Liver (tissue), 9 donors: ENCODE results near the gene SH3RF3. TPM values are rescaled to one million over a fixed set of nuclear protein-coding genes. Genes with fewer than 3 reads are reported as not detected.

Experiments used
- DNase-seq: peaks from one replicate; pipeline ENCODE4 v3.0.0-alpha.2; 2017; ENCODE audit warnings: low spot score
- H3K27ac ChIP-seq, 2 donors: one replicate each; pipeline ENCODE4 v1.7.0; 2013; ENCODE audit warnings: inconsistent platforms in 2 of 2, low read length in 2 of 2, control low read depth in 1 of 2, low read depth in 1 of 2, mild to moderate bottlenecking in 1 of 2
- H3K27me3 ChIP-seq, 4 donors: one replicate each; pipeline versions ENCODE4 v1.6.1 to v1.7.0; 2013; ENCODE audit warnings: low read length in 3 of 4, inconsistent platforms in 1 of 4, mild to moderate bottlenecking in 1 of 4, moderate library complexity in 1 of 4; ENCODE audit not compliant: control insufficient read depth in 4 of 4, insufficient read depth in 4 of 4
- H3K36me3 ChIP-seq, 4 donors: one replicate each; pipeline versions ENCODE4 v1.6.1 to v1.7.0; 2013; ENCODE audit warnings: low read length in 3 of 4, mild to moderate bottlenecking in 3 of 4, low read depth in 1 of 4, moderate library complexity in 1 of 4; ENCODE audit not compliant: control insufficient read depth in 4 of 4, insufficient read depth in 3 of 4
- H3K4me1 ChIP-seq, 4 donors: one replicate each; pipeline versions ENCODE4 v1.6.1 to v1.7.0; 2013; ENCODE audit warnings: low read length in 3 of 4, mild to moderate bottlenecking in 3 of 4, moderate library complexity in 1 of 4; ENCODE audit not compliant: control insufficient read depth in 4 of 4, insufficient read depth in 4 of 4
- H3K4me3 ChIP-seq, 3 donors: one replicate each; pipeline versions ENCODE4 v1.6.1 to v1.7.0; 2013; ENCODE audit warnings: low read length in 3 of 3, control low read depth in 1 of 3, low read depth in 1 of 3, mild to moderate bottlenecking in 1 of 3
- H3K9ac ChIP-seq, 2 donors: one replicate each; pipeline ENCODE4 v1.7.0; 2013; ENCODE audit warnings: low read length in 2 of 2, mild to moderate bottlenecking in 2 of 2, moderate library complexity in 2 of 2, control low read depth in 1 of 2, low read depth in 1 of 2
- H3K9me3 ChIP-seq, 4 donors: one replicate each; pipeline versions ENCODE4 v1.6.1 to v1.7.0; 2013; ENCODE audit warnings: low read length in 3 of 4; ENCODE audit not compliant: control insufficient read depth in 4 of 4
- EGR1 ChIP-seq, 2 donors: IDR thresholded peaks; 2 replicates each; pipeline ENCODE4 v1.6.1; 2016 to 2018; ENCODE audit warnings: antibody characterized with exemption in 2 of 2, low read depth in 2 of 2
- FOXA1 ChIP-seq: IDR thresholded peaks from 2 replicates; pipeline ENCODE4 v1.6.1; 2016; ENCODE audit warnings: antibody characterized with exemption
- FOXA2 ChIP-seq: IDR thresholded peaks from 2 replicates; pipeline ENCODE4 v1.6.1; 2016; ENCODE audit warnings: antibody characterized with exemption
- GABPA ChIP-seq, 2 donors: IDR thresholded peaks in 1 of 2; conservative IDR thresholded peaks in 1 of 2; 2 replicates each; pipeline ENCODE4 v1.6.1; 2016; ENCODE audit warnings: antibody characterized with exemption in 2 of 2, mild to moderate bottlenecking in 1 of 2, moderate library complexity in 1 of 2
- HNF4A ChIP-seq, 2 donors: conservative IDR thresholded peaks; 2 replicates each; pipeline ENCODE4 v1.6.1; 2016; ENCODE audit warnings: antibody characterized with exemption in 2 of 2, mild to moderate bottlenecking in 2 of 2
- HNF4G ChIP-seq: IDR thresholded peaks from 2 replicates; pipeline ENCODE4 v1.6.1; 2016; ENCODE audit warnings: antibody characterized with exemption
- JUND ChIP-seq, 2 donors: IDR thresholded peaks; 2 replicates each; pipeline ENCODE4 v1.6.1; 2016; ENCODE audit warnings: antibody characterized with exemption in 2 of 2
- NR2F2 ChIP-seq: IDR thresholded peaks from 2 replicates; pipeline ENCODE4 v1.6.1; 2016; ENCODE audit warnings: antibody characterized with exemption
- RAD21 ChIP-seq, 2 donors: IDR thresholded peaks; 2 replicates each; pipeline ENCODE4 v1.6.1; 2016; ENCODE audit warnings: antibody characterized with exemption in 2 of 2, mild to moderate bottlenecking in 2 of 2
- RXRA ChIP-seq, 2 donors: IDR thresholded peaks; 2 replicates each; pipeline ENCODE4 v1.6.1; 2017 to 2018; ENCODE audit warnings: antibody characterized with exemption in 2 of 2, mild to moderate bottlenecking in 1 of 2
- SP1 ChIP-seq: IDR thresholded peaks from 2 replicates; pipeline ENCODE4 v1.6.1; 2018; ENCODE audit warnings: antibody characterized with exemption, mild to moderate bottlenecking
- TAF1 ChIP-seq: conservative IDR thresholded peaks from 2 replicates; pipeline ENCODE4 v1.6.1; 2016; ENCODE audit warnings: antibody characterized with exemption, mild to moderate bottlenecking
- YY1 ChIP-seq: IDR thresholded peaks from 2 replicates; pipeline ENCODE4 v1.6.1; 2016; ENCODE audit warnings: antibody characterized with exemption, mild to moderate bottlenecking
- WGBS: extraction: QIAGEN DNeasy Blood & Tissue Kit; methylation state at CpG from one replicate; pipeline ENCODE4 v1.1.7; 2013; 5-methylcytosine and 5-hydroxymethylcytosine counted together
- polyA plus RNA-seq, 2 donors: library from polyadenylated mRNA; stranded (reverse) in 1 of 2; unstranded in 1 of 2; fragments of 200-250 nt in 1 of 2; fragments of >200 nt in 1 of 2; fragmentation: Nextera tagmentation in 1 of 2; extraction: Ambion mirVana in 1 of 2; gene quantifications; one replicate each; pipeline versions ENCODE4 v1.2.1 to v1.2.3, GENCODE V29; 2013 to 2015
- total RNA-seq, 2 donors: library from RNA; depleted of rRNA; stranded (reverse); fragments of >200 nt; gene quantifications; one replicate each; pipeline ENCODE4 v1.2.3, GENCODE V29; 2014
- TF ChIP-seq, protein P1 (sequence below): fragments of 150-350 bp; IDR thresholded peaks from 2 replicates; pipeline ENCODE4 v1.5.1; 2017; ENCODE audit warnings: improper control_type of control experiment, low read depth, low read length; ENCODE audit not compliant: missing input control
- TF ChIP-seq, protein P2 (sequence below): IDR thresholded peaks from 2 replicates; pipeline ENCODE4 v1.6.1; 2016; ENCODE audit warnings: antibody characterized with exemption
- TF ChIP-seq, protein P3 (sequence below): IDR thresholded peaks from 2 replicates; pipeline ENCODE4 v1.6.1; 2016; ENCODE audit warnings: antibody characterized with exemption, mild to moderate bottlenecking
- TF ChIP-seq, protein P4 (sequence below): IDR thresholded peaks from 2 replicates; pipeline ENCODE4 v1.6.1; 2016; ENCODE audit warnings: antibody characterized with exemption
- TF ChIP-seq, protein P5 (sequence below): IDR thresholded peaks from 2 replicates; pipeline ENCODE4 v1.6.1; 2016; ENCODE audit warnings: antibody characterized with exemption
- donor health status: healthy.
- donor health status: healthy.
- donor health status: healthy.
- donor health status: healthy.
- donor health status: healthy.

Gene SH3RF3
- total and polyA plus RNA-seq, 4 donors: 0.11 to 1.0 (median 0.54) TPM

DNA sequence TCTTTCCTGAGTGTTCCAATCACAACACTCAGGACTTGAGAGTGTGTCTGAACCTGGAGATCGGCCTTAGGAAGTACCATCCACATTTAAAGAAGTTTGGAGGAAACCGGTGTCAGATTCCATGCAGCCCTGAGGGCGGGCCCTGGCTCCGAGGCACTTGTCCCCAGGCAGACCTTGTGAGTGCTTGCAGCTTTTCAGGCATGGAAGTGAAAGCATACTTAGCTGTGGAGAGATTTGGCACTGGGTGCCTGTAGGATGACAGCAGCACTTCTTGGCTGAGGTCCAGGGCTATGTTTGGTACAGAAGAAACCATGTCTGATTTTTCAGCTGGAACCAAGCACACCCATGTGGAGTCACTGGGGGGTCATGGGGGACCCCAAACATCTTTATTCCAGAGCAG, 253.9 kb downstream of the SH3RF3 start:
- no peak for DNase-seq
- no peaks in the 10 kb centered on the region for H3K36me3 ChIP-seq
- no peaks in the 10 kb centered on the region for H3K4me1 ChIP-seq
- TF ChIP-seq NR2F2 (peak; percentile 46), RAD21 (IDR thresholded peaks at IDR 0.05) (peak in 1 of 2 donors; percentile 48)
- TF ChIP-seq, protein P1, sequence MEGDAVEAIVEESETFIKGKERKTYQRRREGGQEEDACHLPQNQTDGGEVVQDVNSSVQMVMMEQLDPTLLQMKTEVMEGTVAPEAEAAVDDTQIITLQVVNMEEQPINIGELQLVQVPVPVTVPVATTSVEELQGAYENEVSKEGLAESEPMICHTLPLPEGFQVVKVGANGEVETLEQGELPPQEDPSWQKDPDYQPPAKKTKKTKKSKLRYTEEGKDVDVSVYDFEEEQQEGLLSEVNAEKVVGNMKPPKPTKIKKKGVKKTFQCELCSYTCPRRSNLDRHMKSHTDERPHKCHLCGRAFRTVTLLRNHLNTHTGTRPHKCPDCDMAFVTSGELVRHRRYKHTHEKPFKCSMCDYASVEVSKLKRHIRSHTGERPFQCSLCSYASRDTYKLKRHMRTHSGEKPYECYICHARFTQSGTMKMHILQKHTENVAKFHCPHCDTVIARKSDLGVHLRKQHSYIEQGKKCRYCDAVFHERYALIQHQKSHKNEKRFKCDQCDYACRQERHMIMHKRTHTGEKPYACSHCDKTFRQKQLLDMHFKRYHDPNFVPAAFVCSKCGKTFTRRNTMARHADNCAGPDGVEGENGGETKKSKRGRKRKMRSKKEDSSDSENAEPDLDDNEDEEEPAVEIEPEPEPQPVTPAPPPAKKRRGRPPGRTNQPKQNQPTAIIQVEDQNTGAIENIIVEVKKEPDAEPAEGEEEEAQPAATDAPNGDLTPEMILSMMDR: no peak
- no peak overlapping the region for H3K9ac ChIP-seq
- 67% methylated on average over 4 of the region's 4 CpGs for WGBS
- no peaks in the 10 kb centered on the region for H3K9me3 ChIP-seq
- no peaks in the 10 kb centered on the region for H3K27me3 ChIP-seq
- H3K27ac ChIP-seq: no peak overlapping the region
- H3K4me3 ChIP-seq: no peak overlapping the region

DNA sequence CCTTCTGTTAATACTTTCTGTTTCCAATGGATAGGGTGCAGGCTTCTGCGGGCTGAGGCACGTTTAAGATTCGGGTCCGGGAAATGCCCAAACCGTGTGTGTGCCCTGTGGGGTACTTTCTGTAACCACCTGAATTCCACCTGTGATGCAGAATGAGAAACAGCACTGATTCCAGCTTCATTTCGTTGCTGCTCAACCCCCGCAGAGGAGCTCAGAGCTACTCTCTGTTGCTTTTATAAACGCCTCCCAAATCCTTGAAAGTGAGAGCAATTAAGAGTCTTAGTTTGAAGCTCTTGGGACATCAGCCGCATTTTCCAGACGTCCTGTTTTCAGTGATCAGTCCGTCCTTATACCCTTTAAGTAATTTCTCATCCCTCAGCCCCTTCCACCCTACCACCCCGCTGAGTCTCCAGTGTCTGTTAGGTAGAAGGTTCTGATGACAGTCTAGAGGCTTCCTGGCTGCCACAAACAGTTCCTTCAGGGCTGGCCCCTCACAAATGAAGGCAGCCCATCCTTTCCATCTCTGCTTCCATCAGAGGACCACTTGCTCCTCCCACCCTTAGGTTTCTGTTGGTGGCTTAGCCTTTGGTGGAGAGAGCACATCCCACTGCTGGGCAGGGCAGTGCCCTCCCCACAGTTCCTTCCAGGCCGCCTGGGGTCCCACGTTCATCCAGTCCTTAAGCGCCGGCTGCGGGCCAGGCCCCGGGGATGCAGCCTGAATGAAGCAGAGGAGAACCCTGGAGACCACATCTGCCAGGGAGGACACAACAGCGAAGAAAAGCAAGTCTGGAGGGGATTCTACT, 254.7 kb downstream of the SH3RF3 start:
- no peaks in the 10 kb centered on the region for H3K9me3 ChIP-seq
- H3K4me3 ChIP-seq: no peak overlapping the region
- H3K27me3 ChIP-seq: no peaks in the 10 kb centered on the region
- no peak overlapping the region for H3K9ac ChIP-seq
- TF ChIP-seq, protein P2, sequence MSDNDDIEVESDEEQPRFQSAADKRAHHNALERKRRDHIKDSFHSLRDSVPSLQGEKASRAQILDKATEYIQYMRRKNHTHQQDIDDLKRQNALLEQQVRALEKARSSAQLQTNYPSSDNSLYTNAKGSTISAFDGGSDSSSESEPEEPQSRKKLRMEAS: no peak
- TF ChIP-seq HNF4G (no peak), TAF1 (no peak), HNF4A (conservative IDR thresholded peaks at IDR 0.05) (no peak), NR2F2 (no peak), FOXA2 (no peak), JUND (IDR thresholded peaks at IDR 0.05) (no peak), FOXA1 (no peak), YY1 (no peak), EGR1 (IDR thresholded peaks at IDR 0.05; ENCODE audit: low read depth in 2 of 2) (no peak), SP1 (no peak), RAD21 (IDR thresholded peaks at IDR 0.05) (no peak), RXRA (IDR thresholded peaks at IDR 0.05) (no peak), GABPA (IDR thresholded peaks at IDR 0.05 in 1 of 2, conservative IDR thresholded peaks at IDR 0.05 in 1 of 2) (no peak)
- TF ChIP-seq, protein P1: no peak
- TF ChIP-seq, protein P3, sequence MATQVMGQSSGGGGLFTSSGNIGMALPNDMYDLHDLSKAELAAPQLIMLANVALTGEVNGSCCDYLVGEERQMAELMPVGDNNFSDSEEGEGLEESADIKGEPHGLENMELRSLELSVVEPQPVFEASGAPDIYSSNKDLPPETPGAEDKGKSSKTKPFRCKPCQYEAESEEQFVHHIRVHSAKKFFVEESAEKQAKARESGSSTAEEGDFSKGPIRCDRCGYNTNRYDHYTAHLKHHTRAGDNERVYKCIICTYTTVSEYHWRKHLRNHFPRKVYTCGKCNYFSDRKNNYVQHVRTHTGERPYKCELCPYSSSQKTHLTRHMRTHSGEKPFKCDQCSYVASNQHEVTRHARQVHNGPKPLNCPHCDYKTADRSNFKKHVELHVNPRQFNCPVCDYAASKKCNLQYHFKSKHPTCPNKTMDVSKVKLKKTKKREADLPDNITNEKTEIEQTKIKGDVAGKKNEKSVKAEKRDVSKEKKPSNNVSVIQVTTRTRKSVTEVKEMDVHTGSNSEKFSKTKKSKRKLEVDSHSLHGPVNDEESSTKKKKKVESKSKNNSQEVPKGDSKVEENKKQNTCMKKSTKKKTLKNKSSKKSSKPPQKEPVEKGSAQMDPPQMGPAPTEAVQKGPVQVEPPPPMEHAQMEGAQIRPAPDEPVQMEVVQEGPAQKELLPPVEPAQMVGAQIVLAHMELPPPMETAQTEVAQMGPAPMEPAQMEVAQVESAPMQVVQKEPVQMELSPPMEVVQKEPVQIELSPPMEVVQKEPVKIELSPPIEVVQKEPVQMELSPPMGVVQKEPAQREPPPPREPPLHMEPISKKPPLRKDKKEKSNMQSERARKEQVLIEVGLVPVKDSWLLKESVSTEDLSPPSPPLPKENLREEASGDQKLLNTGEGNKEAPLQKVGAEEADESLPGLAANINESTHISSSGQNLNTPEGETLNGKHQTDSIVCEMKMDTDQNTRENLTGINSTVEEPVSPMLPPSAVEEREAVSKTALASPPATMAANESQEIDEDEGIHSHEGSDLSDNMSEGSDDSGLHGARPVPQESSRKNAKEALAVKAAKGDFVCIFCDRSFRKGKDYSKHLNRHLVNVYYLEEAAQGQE: no peak
- TF ChIP-seq, protein P4, sequence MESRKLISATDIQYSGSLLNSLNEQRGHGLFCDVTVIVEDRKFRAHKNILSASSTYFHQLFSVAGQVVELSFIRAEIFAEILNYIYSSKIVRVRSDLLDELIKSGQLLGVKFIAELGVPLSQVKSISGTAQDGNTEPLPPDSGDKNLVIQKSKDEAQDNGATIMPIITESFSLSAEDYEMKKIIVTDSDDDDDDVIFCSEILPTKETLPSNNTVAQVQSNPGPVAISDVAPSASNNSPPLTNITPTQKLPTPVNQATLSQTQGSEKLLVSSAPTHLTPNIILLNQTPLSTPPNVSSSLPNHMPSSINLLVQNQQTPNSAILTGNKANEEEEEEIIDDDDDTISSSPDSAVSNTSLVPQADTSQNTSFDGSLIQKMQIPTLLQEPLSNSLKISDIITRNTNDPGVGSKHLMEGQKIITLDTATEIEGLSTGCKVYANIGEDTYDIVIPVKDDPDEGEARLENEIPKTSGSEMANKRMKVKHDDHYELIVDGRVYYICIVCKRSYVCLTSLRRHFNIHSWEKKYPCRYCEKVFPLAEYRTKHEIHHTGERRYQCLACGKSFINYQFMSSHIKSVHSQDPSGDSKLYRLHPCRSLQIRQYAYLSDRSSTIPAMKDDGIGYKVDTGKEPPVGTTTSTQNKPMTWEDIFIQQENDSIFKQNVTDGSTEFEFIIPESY: no peak
- TF ChIP-seq, protein P5, sequence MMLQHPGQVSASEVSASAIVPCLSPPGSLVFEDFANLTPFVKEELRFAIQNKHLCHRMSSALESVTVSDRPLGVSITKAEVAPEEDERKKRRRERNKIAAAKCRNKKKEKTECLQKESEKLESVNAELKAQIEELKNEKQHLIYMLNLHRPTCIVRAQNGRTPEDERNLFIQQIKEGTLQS: no peak
- no peaks in the 10 kb centered on the region for H3K4me1 ChIP-seq
- WGBS: 88% methylated on average over 19 of the region's 19 CpGs
- H3K27ac ChIP-seq: no peak overlapping the region
- no peak for DNase-seq
- H3K36me3 ChIP-seq: no peaks in the 10 kb centered on the region
